NB4 (cell line): Measurements from ENCODE around the gene NOL8.

ENCODE experiments used
- POLR2A ChIP-seq: IDR thresholded peaks from 2 replicates; pipeline ENCODE4 v1.6.1; 2011; ENCODE audit warnings: mild to moderate bottlenecking; ENCODE audit not compliant: insufficient read length; ENCODE audit errors: extremely low read depth
- TF ChIP-seq, protein P1 (sequence below): IDR thresholded peaks from 2 replicates; pipeline ENCODE4 v1.6.1; 2011; ENCODE audit warnings: low read depth, low read length
- TF ChIP-seq, protein P2 (sequence below): IDR thresholded peaks from one replicate; pipeline ENCODE4 v1.5.1; 2012; ENCODE audit warnings: low read depth, low read length

DNA sequence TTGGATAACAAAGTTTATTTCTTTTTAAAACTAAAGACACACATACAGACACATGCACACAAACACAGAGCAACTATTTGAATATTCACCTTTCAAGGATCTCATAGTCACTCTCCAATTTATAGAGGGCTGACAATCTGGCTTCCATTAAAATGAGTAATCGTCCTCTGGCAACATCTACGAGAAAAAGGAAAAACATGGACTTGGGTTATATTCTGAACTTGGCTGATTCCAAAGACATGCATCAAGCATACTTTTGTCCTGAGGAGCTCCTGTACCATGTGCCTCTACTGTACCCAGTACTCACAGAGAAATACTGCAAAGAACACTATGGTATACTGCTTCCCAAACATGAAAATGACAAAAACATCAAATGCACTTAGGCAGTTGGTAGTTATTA lies 47.0 kb downstream of the NOL8 start:
- TF ChIP-seq POLR2A = no peak
- TF ChIP-seq, protein P1, sequence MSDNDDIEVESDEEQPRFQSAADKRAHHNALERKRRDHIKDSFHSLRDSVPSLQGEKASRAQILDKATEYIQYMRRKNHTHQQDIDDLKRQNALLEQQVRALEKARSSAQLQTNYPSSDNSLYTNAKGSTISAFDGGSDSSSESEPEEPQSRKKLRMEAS = no peak
- TF ChIP-seq, protein P2, sequence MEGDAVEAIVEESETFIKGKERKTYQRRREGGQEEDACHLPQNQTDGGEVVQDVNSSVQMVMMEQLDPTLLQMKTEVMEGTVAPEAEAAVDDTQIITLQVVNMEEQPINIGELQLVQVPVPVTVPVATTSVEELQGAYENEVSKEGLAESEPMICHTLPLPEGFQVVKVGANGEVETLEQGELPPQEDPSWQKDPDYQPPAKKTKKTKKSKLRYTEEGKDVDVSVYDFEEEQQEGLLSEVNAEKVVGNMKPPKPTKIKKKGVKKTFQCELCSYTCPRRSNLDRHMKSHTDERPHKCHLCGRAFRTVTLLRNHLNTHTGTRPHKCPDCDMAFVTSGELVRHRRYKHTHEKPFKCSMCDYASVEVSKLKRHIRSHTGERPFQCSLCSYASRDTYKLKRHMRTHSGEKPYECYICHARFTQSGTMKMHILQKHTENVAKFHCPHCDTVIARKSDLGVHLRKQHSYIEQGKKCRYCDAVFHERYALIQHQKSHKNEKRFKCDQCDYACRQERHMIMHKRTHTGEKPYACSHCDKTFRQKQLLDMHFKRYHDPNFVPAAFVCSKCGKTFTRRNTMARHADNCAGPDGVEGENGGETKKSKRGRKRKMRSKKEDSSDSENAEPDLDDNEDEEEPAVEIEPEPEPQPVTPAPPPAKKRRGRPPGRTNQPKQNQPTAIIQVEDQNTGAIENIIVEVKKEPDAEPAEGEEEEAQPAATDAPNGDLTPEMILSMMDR = no peak
